Gastroesophageal sphincter (tissue), 4 donors: ENCODE measurements around the gene SCRT2. TPM values are rescaled to one million over a fixed set of nuclear protein-coding genes. Genes with fewer than 3 reads are reported as not detected.

Experiments
- total RNA-seq, 4 donors: library from RNA; depleted of rRNA; stranded (reverse); fragments of >200 nt; gene quantifications; one replicate each; pipeline ENCODE4 v1.1.0, GENCODE V29; 2016

The SCRT2 gene
- total RNA-seq, 4 donors from 2014 or later = not detected

Other genes starting within 250 kb of the SCRT2 start
- gene TBC1D20, start 213.3 kb downstream of the SCRT2 start, total RNA-seq = 10 to 100 TPM; 39.6 to 51.2 (median 39.9) TPM
- gene CSNK2A1, start 132.0 kb downstream of the SCRT2 start, total RNA-seq = 100 to 1,000 TPM in 2 of 4 donors, 10 to 100 TPM in 2; 69.1 to 109 (median 92.2) TPM
- 1 to 10 TPM in 3 of 4 donors, not detected in 1; 3.0 to 6.6 (median 4.5) TPM for gene TCF15, start 65.5 kb downstream of the SCRT2 start, total RNA-seq
- gene SRXN1, start 22.6 kb downstream of the SCRT2 start, total RNA-seq = 10 to 100 TPM; 36.9 to 57.1 (median 38.0) TPM
- gene SLC52A3, start 92.7 kb upstream of the SCRT2 start, total RNA-seq = 1 to 10 TPM in 2 of 4 donors, under 1 TPM in 2; 0.31 to 1.7 (median 0.97) TPM
- 1 to 10 TPM; 1.4 to 3.2 (median 2.0) TPM for gene FAM110A, start 157.9 kb upstream of the SCRT2 start, total RNA-seq
- under 1 TPM in 3 of 4 donors, not detected in 1; 0.13 to 0.58 (median 0.15) TPM for gene ANGPT4, start 240.5 kb upstream of the SCRT2 start, total RNA-seq